HG03064 (cell line): ENCODE results near the gene ODAM.
"Not testable (repeated sequence)": the region's sequence is repeated elsewhere in the genome, so short reads cannot be mapped to it uniquely, and the experiment has no call there.

Experiments
- ATAC-seq: cut with Tn5 transposase; IDR thresholded peaks from one replicate; pipeline ENCODE4 v1.9.1; 2021; ENCODE audit warnings: low read depth; ENCODE audit not compliant: unreplicated experiment

Gene ODAM

GRCh38 chr4:70195425-70195824 lies at the start of gene ODAM:
ODAM (plus strand) TSS chr4:70195725; CDS start chr4:70196544, 819 bp downstream.
- ATAC-seq: no peak

- no peak for ATAC-seq
Observed at GRCh38 chr4:70151271-70151670, 44.3 kb upstream of the ODAM start.

GRCh38 chr4:70152088-70152487 lies 43.4 kb upstream of the ODAM start:
- ATAC-seq: no peak

GRCh38 chr4:70153937-70154336 lies 41.6 kb upstream of the ODAM start, which contains the start of gene PRR27:
PRR27 (plus strand) TSS chr4:70154237; CDS start chr4:70154376, 139 bp downstream.
- no peak for ATAC-seq

GRCh38 chr4:70158576-70158975 lies 36.9 kb upstream of the ODAM start:
- ATAC-seq: no peak

- no peak for ATAC-seq
Observed at GRCh38 chr4:70177090-70177489, 18.4 kb upstream of the ODAM start.

GRCh38 chr4:70178075-70178660 lies 17.4 kb upstream of the ODAM start:
- no peak for ATAC-seq

- no peak for ATAC-seq
Observed at GRCh38 chr4:70179811-70180210, 15.7 kb upstream of the ODAM start.

- no peak for ATAC-seq
Observed at GRCh38 chr4:70181864-70182263, 13.7 kb upstream of the ODAM start.

- no peak for ATAC-seq
Observed at GRCh38 chr4:70182517-70183167, 12.9 kb upstream of the ODAM start.

GRCh38 chr4:70183168-70183939 lies 12.2 kb upstream of the ODAM start:
- ATAC-seq: peak; percentile 72

GRCh38 chr4:70183940-70184246 lies 11.6 kb upstream of the ODAM start:
- no peak for ATAC-seq

- ATAC-seq: no peak
Observed at GRCh38 chr4:70187216-70187615, 8.3 kb upstream of the ODAM start.

- ATAC-seq: no peak
Observed at GRCh38 chr4:70190579-70190978, 4.9 kb upstream of the ODAM start.

GRCh38 chr4:70191647-70192046 lies 3.9 kb upstream of the ODAM start:
- ATAC-seq: no peak

- no peak for ATAC-seq
Observed at GRCh38 chr4:70192895-70193294, 2.6 kb upstream of the ODAM start.

- ATAC-seq: no peak
Observed at GRCh38 chr4:70196857-70197256, 1.3 kb downstream of the ODAM start.

- no peak for ATAC-seq
Observed at GRCh38 chr4:70197842-70198241, 2.3 kb downstream of the ODAM start.

- ATAC-seq: no peak
Observed at GRCh38 chr4:70203601-70204000, 8.1 kb downstream of the ODAM start.

- not testable (repeated sequence) for ATAC-seq
Observed at GRCh38 chr4:70212752-70213151, 17.2 kb downstream of the ODAM start.

GRCh38 chr4:70216109-70216508 lies 20.6 kb downstream of the ODAM start:
- ATAC-seq: not testable (repeated sequence)

GRCh38 chr4:70216550-70216949 lies 21.0 kb downstream of the ODAM start:
- not testable (repeated sequence) for ATAC-seq
